Measurements from ENCODE around the gene PON1.

DNA sequence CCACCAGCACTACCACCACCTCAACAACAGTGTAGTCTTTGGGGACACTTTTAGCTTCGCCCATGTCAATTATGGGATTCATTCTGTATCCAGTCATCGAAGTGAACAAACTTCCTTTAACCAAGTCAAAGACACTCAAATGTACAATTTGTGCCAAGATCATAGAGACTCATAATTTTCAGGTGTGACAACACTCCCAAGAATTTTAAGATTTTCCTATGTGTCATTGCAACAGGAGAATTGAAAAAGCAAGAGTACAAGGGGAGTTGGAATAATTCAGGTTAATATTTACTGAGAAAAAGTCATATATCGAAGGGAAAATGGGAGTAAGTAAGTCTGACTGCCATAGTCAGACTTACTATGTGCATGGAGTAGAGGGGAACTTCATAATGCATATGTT is 26.2 kb downstream of the PON1 start:
- no peak for TF ChIP-seq CTCF (IDR thresholded peaks at IDR 0.05)
- no peak for TF ChIP-seq POLR2A (IDR thresholded peaks at IDR 0.05)

Measured in adrenal gland (tissue), 5 donors.